CD4-positive, alpha-beta T cell treated with Interleukin-4 for 4 hours (primary cell): ENCODE measurements around the gene KCNJ12.
"Not testable (repeated sequence)": the region's sequence is repeated elsewhere in the genome, so short reads cannot be mapped to it uniquely, and the experiment has no call there.

Experiments
- DNase-seq: peaks from one replicate; pipeline ENCODE4 v3.0.0-alpha.2; 2020

Gene KCNJ12

GRCh38 chr17:21423190-21423493 is 47.0 kb downstream of the KCNJ12 start:
- not testable (repeated sequence) for DNase-seq

- DNase-seq = not testable (repeated sequence)
Measured at GRCh38 chr17:21424697-21425096, 48.5 kb downstream of the KCNJ12 start.

GRCh38 chr17:21425321-21425720 is 49.2 kb downstream of the KCNJ12 start:
- DNase-seq = no peak

DNA sequence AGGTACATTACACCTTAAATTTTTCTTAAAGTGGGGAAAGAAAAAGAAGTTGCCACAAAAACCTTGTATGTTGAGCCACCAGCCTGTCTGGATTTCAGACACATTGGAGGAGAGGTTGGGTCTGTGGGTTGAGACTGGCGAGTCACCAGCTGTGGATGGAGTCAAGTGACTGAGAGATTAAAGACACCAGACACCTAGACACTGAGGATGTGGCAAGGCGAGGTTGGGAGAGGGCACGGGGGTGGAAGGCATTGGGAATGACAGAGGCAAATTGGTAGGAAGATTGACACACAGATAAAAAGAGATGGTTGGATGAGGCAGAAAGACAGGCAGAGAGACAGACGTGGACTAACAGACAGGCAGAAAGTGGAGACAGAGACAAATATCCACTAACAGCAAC is 49.6 kb downstream of the KCNJ12 start:
- no peak for DNase-seq

DNA sequence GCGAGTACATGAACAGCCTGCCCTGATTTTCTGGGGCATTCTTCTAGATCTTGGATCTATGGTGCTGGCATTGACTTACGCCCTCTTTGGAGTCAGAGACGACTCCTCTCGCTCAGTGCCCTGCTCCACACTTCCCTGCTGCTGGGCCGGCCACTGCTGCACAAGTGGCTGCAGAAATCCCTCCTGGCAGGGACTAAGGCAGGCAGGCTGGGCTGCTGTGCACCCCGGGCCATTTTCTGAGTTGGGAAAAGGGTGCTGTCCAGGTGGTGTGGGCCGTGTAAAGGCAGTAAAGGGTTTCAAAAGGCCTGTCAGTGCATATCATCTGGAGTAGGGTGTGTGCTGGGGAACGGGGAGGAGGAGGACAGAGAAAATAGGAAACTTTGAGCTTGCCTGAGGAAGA is 50.1 kb downstream of the KCNJ12 start:
- DNase-seq = not testable (repeated sequence)

GRCh38 chr17:21426876-21427275 is 50.7 kb downstream of the KCNJ12 start:
- DNase-seq = not testable (repeated sequence)

DNA sequence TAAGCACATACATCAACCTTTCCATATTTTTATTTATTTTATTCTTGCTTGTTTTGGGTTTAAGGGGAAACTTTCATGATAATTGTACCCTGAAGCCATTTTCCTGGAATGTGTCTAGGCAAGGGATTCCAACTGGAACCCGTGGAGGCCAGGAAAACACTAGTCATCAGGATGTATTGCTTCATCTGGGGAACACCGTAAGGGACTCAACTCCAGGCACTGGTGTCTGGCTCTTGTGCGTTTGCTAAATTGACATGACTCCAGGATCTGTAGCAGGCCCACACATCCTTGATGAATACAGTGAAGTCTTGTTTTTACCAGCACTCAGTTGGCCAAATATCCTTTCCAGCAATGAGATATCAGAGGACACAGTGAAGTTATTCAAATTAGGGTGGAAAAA is 51.6 kb downstream of the KCNJ12 start:
- DNase-seq = not testable (repeated sequence)

DNA sequence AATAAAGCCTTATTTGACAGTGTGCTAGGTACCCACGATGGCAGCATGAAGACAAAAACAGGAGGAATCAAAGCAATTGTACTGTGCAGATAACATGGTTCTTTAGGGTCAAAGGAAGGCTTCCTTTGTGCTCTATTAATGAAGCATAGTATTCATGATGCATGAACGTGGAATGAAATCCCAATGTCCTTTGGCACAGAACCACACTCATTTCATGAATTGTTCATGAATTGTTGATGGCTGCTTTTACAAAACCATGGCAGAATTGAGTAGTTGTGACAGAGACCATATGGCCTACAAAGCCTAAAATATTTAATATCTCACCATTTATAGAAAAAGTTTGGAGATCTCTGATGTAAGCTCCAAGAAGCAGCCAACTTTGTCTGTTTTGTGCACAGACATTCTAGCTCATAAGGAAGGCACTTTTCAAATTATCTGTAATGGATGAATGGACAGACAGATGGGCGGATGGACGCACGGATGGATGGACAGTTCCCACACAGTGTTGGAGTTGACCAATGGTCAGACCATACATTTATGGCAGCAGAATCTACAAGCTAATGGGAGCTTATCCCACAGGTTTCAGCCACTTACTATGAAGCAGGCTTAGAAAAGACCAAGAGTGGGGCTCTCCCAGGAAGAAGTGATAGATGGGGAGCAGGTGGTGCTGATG is 52.7 kb downstream of the KCNJ12 start:
- not testable (repeated sequence) for DNase-seq

DNA sequence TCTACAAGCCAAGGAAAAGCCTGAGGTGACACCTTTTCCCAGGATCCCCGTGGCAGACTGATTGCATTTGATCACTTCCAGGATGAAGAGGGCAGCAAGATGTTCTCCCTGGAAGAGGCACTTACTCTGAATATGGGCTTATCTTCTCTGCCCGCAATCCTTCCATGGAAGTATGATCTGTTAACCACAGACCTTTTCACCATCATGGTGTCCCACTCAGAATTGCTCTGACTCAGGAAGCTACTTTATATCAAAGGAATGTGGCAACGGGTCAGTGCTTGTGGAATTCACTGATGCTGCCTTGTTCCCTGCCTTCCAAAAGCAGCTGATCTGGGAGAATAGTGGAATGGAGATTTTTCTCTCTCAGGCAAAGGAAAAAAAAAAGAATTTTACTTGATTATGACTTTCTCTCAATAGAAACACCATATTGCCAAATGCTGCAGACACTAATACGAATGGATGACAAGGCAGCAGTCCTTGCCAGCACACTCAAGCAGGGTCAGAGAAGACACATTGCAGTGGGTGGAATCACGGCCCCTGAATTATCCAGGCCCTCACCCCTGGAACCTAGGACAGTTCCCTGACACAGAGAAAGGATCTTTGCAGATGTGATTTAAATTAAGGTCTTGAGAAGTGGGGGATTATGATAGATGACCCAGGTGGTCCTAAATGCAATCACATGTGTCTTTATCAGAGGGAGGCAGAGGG is 53.9 kb downstream of the KCNJ12 start:
- DNase-seq = not testable (repeated sequence)

- not testable (repeated sequence) for DNase-seq
Measured at GRCh38 chr17:21433971-21434370, 57.8 kb downstream of the KCNJ12 start.

DNA sequence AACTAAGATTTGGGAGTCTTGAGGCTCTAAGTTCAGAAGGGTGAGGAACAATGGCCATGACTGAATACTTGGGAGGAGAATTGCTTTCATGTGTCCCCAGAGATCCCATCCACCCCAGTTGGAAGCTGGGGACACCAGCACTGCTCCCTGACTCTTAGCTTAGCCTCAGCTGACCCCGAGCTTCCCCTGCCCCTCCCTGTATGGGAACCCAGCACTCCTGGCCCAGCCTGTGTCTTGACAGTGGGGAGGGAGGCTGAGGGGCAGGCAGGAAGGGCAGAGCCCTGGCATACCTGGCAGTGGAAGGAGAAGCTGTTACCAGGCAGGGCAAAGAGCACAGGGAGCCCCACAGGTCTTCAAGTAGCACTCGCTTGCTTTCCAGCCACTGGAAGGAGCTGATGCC is 58.8 kb downstream of the KCNJ12 start:
- DNase-seq = not testable (repeated sequence)

DNA sequence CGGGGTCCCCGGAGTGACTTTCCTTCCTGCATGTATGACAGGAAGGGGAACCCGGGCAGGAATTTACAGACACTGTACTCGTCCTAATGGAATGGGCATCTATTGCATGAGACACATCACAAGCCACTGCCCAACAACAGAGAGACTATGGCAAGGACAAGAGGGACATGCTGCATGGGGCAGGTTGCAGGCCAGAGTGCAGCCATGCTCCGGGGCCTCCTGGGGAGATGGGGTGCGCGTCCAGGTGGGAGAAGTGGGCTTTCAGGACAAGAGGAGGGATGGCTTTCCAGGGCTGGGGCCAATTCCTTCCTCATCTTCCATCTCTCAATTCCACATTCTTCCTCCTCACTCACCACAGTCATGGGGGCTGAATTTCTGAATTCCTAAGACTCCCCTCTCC is 60.3 kb downstream of the KCNJ12 start:
- DNase-seq = not testable (repeated sequence)

DNA sequence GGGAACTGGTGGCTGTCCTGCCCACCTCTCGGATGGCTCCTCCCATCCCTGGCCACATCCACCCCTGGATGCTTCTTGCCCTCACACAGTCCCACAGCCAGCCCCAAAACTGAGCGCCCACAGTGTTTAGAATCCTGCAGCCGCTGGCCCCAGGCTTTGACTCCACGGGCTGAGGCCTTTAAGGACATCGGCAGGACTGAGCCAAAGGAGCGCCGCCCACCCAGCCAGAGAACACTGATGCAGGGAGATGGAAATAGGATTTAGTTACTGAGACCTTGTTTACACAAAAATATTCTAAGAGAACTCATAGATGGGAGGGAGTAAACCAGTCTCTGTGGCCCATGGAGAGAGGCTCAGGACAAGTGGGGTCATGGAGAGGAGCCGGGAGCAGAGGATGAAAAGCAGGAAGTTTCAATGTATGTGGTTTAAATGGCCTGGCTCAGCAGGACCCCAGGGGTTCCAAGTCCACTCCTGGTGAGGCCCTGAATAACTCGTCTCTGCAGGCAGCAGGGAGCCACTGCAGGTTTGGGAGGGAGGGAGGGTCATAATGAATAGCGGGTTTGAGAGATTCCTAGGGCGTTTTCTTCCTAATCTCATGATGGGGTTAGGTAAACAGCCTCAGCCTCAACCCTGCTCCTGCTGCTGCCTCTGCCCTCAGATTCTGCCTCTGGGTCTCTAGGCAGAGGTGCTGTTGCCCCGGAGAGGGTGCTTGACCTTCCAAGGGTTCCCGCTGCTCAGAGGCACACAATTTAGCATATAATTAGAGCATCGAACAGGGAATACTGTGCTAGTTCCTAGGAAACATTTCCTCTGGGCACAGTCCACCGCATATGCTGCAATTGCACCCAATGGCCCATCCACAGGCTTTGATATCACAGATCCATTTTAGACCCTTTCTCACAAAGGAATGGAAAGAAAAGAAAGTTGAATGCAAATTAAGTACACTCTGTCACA is 61.0 kb downstream of the KCNJ12 start:
- DNase-seq = not testable (repeated sequence)

DNA sequence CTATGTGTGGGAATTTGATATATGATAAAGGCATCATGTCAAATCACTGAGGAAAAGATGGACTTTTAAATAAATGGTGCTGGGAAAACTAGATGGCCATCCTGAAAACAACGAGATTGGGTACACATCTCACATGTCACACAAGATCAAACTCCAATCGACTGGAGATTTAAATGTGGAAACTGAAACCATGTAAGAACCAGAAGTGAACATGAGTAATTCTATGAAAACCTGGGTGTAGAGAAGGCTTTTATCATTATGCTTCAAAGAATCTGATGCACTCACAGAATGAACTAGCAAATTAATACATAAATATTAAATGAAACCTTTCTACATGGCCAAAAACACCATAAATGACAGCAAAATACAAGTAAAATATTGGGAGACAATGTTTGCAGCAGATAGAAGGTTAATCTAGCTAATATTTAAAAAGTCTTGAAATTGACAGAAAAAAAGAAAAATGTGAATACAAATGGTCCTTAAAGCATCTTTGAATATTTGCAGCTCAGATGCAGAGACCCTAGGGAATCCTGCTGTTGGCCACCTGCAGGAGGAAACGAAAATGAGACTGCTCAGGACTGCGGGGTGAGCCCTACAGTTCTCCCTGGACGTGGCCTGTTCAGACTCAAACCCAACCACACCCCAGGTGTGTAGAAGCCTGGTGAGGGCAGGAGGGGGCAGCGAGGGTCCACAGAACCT is 62.3 kb downstream of the KCNJ12 start:
- not testable (repeated sequence) for DNase-seq

GRCh38 chr17:21439015-21439336 is 62.8 kb downstream of the KCNJ12 start:
- DNase-seq = not testable (repeated sequence)

DNA sequence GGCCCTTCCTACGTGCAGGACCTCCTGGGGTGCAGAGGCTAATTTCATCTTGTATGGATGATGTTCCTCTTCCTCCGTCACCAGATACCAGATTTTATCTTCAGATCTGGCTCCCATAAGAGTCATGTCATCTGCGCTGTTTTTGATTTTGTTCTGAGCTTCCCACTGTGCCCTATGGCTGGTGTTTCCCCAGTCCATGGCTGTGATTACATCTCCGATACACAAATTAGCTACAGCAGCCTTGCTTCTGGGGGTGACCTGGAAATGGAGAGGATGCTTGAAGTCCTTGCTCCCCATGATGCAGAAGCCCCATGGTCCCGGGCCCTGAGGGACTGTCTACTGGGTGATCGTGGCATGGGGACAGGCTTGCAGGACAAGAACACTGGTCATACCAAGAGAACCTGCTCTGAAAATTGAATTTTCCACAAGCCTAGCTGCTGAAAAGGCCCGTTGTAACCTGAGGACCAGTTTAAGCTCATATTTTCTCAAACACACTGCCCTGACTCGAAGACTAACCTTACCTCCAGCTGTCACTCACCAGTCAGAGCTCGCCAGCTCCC is 69.0 kb downstream of the KCNJ12 start:
- DNase-seq = no peak

- not testable (repeated sequence) for DNase-seq
Measured at GRCh38 chr17:21447552-21447951, 71.4 kb downstream of the KCNJ12 start.

GRCh38 chr17:21449891-21450290 is 73.7 kb downstream of the KCNJ12 start:
- not testable (repeated sequence) for DNase-seq

DNA sequence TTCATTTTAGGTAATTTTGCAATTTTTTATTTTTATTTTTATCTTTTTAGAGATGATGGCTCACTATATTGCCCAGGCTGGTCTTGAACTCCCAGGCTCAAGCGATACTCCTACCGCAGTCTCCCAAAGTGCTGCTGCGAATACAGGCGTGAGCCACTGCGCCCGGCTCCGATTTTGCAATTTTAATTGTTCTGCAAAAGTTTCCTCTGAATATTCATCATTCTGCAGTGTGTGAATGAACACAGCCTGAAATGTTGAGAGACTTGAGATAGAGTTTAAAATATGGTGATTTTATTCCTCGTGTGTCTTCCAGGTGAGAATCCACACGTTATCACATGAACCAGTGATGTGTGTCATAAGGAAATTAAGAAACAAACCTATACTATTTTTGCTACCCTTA is 75.8 kb downstream of the KCNJ12 start:
- no peak for DNase-seq

DNA sequence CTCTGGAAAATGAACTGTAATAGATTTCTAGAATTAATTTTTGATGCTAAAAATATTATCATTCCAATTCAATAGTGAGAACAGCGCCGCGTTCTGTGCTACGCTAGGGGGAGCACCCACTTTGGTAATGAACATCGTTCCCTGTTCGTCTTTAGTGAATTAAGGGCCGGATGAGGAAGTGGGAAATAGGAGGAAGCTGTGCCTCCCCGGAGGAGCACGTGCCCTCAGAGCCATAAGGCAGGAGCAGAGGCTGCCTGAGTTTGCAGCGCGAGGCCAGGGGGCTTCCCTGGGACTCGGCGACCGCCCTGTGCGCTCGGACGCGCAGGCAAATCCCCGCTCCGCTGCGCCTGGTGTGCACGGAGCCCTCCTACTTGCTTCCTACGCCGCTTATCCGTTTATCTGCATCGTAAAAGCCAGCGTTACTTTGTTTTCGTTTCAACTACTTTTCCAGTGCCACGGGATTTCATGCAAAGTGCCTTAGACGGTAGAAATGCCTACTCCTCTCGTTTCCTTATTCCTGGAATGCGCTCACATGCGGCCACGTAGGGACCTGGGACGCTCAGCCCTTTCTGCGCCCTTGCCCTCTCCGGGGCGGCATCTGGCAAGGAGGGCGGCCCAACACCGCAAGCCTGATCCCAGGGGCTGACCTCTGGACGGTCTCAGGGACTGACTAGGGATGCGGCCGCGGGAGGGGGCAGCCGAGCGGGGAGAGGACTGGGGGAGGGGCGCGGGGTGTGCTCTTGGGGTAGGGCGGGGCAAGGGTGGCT is 76.4 kb downstream of the KCNJ12 start:
- peak; percentile 30 for DNase-seq

DNA sequence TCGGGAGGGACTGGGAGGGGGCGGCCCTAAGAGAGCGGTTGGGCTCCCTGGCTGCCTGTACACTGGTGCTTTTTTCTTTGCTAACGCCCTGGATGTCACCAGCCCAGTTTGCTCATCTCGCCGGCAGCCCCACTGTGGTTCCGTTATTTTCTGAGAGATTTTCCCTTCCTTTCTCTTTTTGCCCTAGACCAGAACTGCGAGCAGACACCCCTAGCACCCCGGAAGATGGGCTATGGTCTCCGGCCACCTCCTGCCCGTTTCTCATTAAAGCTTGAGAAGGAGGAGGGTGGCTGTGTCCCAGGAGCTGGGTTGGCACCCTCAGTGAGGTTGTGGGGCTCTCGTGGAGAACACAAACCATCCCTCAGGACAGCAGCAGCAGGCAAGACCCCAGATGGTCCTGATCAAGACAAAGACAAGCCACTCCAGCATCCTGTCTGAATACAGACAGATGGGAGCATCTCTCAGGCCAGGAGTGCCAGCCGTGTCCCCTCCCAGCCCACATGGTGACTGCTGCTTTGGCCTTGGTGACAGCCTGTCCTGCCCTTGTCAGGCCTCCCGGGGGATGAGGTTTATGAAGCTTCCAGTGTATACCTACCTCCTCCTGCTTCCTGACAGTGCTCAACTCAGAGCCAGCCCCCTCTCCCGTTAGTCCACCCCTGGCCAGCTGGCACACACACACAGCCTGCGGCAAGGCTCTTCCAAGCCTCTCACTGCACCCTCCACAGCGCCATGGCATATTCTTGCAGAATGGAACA is 77.2 kb downstream of the KCNJ12 start:
- DNase-seq = no peak
